Lower lobe of right lung (tissue), 2 donors: Measurements from ENCODE around the gene MSI1. TPM values are rescaled to one million over a fixed set of nuclear protein-coding genes. Genes with fewer than 3 reads are reported as not detected.

Source experiments
- ATAC-seq, 2 donors: fragments of 200-7000 bp; cut with Tn5 transposase; one replicate each; pipeline ENCODE4 v1.9.1; 2020 to 2022; ENCODE audit warnings: mild to moderate bottlenecking in 2 of 2, moderate library complexity in 2 of 2
- DNase-seq: peaks from one replicate; pipeline ENCODE4 v3.0.0-alpha.2; 2020
- H3K27ac ChIP-seq: fragments of 200-600 bp; one replicate; pipeline ENCODE4 v1.8.0; 2022
- H3K27me3 ChIP-seq: fragments of 200-600 bp; one replicate; pipeline ENCODE4 v1.8.0; 2022; ENCODE audit warnings: low read depth
- H3K36me3 ChIP-seq: fragments of 200-600 bp; one replicate; pipeline ENCODE4 v1.8.0; 2022; ENCODE audit warnings: mild to moderate bottlenecking
- H3K4me1 ChIP-seq: fragments of 200-600 bp; one replicate; pipeline ENCODE4 v1.8.0; 2022
- H3K4me3 ChIP-seq: fragments of 200-600 bp; one replicate; pipeline ENCODE4 v1.8.0; 2022; ENCODE audit warnings: mild to moderate bottlenecking
- H3K9me3 ChIP-seq: fragments of 200-600 bp; one replicate; pipeline ENCODE4 v1.8.0; 2022
- CTCF ChIP-seq: fragments of 200-600 bp; IDR thresholded peaks from one replicate; pipeline ENCODE4 v1.8.0; 2022; ENCODE audit warnings: antibody characterized with exemption, mild to moderate bottlenecking
- intact Hi-C: fragments of 100-400 bp; cut with DNase I; formaldehyde crosslinking; loops from one replicate; pipeline ENCODE4 v1.11.0; 2022
- long read RNA-seq: library from polyadenylated mRNA; unstranded; transcript quantifications from one replicate; pipeline ENCODE4 v2.0.0, GENCODE V29; 2021
- total RNA-seq: library from RNA; stranded (reverse); fragmentation: NEBNext Ultra II Directional; extraction: Animal tissue kit (Norgen Biotek cat#: 25700); gene quantifications from one replicate; pipeline ENCODE4 v1.2.1, GENCODE V29; 2021
- donor health status: DM: no; HTN: yes; CAD: no; lungs with severe emphysema.

MSI1 gene
- 0.44 TPM for total RNA-seq
- long read RNA-seq: 0 reads

GRCh38 chr12:120368789-120369602 is at the start of gene MSI1:
Gene MSI1 (minus strand): TSS chr12:120369164. CDS start chr12:120369091, 73 bp downstream.
- ATAC-seq (no peak), DNase-seq (no peak)
- H3K9me3 ChIP-seq: no peaks in the 10 kb centered on the region
- H3K27ac ChIP-seq: no peak within 1 kb of the TSS
- peaks cover 10% of the 10 kb centered on the region for H3K4me1 ChIP-seq
- peak within 1 kb of the TSS; percentile 47 for H3K4me3 ChIP-seq
- intact Hi-C loops: no loop called here
- H3K27me3 ChIP-seq: peaks cover 69% of the 10 kb centered on the region
- TF ChIP-seq CTCF: no peak
- no peaks in the 10 kb centered on the region for H3K36me3 ChIP-seq

- no peak for ATAC-seq
- intact Hi-C loops: no loop called here
These were observed 49.1 kb upstream of the MSI1 start for GRCh38 chr12:120417917-120418580.

GRCh38 chr12:120416490-120417216 is 47.7 kb upstream of the MSI1 start:
- H3K4me1 ChIP-seq: no peaks in the 10 kb centered on the region
- no peak for TF ChIP-seq CTCF
- H3K27ac ChIP-seq: no peak overlapping the region
- intact Hi-C loops: no loop called here
- H3K27me3 ChIP-seq: no peaks in the 10 kb centered on the region
- no peaks in the 10 kb centered on the region for H3K9me3 ChIP-seq
- no peak for DNase-seq
- no peaks in the 10 kb centered on the region for H3K36me3 ChIP-seq
- no peak for ATAC-seq
- H3K4me3 ChIP-seq: no peak overlapping the region

More at GRCh38 chr12:120417917-120418580, 49.1 kb upstream of the MSI1 start:
- DNase-seq: no peak
- no peak overlapping the region for H3K4me3 ChIP-seq
- no peaks in the 10 kb centered on the region for H3K36me3 ChIP-seq
- no peak for TF ChIP-seq CTCF
- no peak overlapping the region for H3K27ac ChIP-seq
- H3K27me3 ChIP-seq: no peaks in the 10 kb centered on the region
- no peaks in the 10 kb centered on the region for H3K4me1 ChIP-seq
- H3K9me3 ChIP-seq: no peaks in the 10 kb centered on the region

GRCh38 chr12:120413901-120414695 is 45.1 kb upstream of the MSI1 start:
- H3K4me1 ChIP-seq: no peaks in the 10 kb centered on the region
- no peak overlapping the region for H3K4me3 ChIP-seq
- intact Hi-C loops: no loop called here
- no peaks in the 10 kb centered on the region for H3K36me3 ChIP-seq
- peak in 1 of 2 donors; percentile 68 for ATAC-seq
- no peak for TF ChIP-seq CTCF
- H3K9me3 ChIP-seq: no peaks in the 10 kb centered on the region
- DNase-seq: no peak
- no peak overlapping the region for H3K27ac ChIP-seq
- H3K27me3 ChIP-seq: no peaks in the 10 kb centered on the region

- no peak overlapping the region for H3K27ac ChIP-seq
- DNase-seq (no peak), ATAC-seq (no peak)
- intact Hi-C loops: no loop called here
- no peaks in the 10 kb centered on the region for H3K36me3 ChIP-seq
- no peaks in the 10 kb centered on the region for H3K9me3 ChIP-seq
- no peaks in the 10 kb centered on the region for H3K4me1 ChIP-seq
- H3K27me3 ChIP-seq: no peaks in the 10 kb centered on the region
- no peak overlapping the region for H3K4me3 ChIP-seq
- TF ChIP-seq CTCF: no peak
These were observed 43.5 kb upstream of the MSI1 start for GRCh38 chr12:120412421-120412820.
